ENCODE results near the gene KXD1.

DNA sequence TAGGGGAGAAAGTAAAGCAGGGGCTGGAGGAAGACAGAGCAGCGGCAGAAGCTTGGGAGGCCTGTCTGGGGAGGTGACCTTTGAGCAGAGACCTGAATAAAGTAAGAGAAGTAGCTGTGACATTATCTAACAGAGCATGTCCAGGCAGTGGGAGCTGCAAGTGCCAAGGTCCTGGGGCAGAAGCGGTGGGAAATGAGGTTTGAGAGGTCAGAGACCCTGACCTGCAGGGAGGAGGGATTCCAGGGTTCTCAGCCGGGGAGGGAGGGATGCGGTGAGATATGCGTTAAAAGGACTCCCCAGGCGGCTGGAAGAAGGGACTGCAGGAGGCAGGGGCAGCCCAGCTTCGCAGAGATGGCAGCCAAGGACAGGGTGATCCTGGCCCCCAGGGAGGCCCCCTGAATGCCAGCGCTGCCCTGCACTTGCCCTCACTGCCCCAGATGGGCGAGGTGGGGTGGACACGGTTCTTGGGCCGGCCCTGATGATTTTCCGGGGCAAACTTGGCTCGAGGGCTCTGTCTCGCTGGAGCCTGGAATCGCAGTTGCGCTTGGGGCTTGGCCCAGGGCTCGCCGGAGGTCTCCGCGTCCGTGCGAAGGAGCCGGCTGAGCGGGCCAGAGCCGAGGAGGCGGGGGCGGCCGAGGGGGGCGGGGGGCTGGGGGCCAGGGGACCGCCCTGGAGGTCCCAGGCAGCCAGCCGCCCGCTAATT lies 45.7 kb downstream of the KXD1 start:
- TF ChIP-seq, protein P1, sequence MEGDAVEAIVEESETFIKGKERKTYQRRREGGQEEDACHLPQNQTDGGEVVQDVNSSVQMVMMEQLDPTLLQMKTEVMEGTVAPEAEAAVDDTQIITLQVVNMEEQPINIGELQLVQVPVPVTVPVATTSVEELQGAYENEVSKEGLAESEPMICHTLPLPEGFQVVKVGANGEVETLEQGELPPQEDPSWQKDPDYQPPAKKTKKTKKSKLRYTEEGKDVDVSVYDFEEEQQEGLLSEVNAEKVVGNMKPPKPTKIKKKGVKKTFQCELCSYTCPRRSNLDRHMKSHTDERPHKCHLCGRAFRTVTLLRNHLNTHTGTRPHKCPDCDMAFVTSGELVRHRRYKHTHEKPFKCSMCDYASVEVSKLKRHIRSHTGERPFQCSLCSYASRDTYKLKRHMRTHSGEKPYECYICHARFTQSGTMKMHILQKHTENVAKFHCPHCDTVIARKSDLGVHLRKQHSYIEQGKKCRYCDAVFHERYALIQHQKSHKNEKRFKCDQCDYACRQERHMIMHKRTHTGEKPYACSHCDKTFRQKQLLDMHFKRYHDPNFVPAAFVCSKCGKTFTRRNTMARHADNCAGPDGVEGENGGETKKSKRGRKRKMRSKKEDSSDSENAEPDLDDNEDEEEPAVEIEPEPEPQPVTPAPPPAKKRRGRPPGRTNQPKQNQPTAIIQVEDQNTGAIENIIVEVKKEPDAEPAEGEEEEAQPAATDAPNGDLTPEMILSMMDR (IDR thresholded peaks at IDR 0.05): peak; percentile 24; the same call in 1 of the 2 replicates
- TF ChIP-seq, protein P2, sequence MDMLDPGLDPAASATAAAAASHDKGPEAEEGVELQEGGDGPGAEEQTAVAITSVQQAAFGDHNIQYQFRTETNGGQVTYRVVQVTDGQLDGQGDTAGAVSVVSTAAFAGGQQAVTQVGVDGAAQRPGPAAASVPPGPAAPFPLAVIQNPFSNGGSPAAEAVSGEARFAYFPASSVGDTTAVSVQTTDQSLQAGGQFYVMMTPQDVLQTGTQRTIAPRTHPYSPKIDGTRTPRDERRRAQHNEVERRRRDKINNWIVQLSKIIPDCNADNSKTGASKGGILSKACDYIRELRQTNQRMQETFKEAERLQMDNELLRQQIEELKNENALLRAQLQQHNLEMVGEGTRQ (IDR thresholded peaks at IDR 0.05; ENCODE audit: borderline replicate concordance, low read depth, low read length): no peak

Data from SK-N-SH (cell line).